ENCODE data around the gene OXTR.

Gene OXTR

GRCh38 chr3:8800016-8800415, 30.6 kb upstream of the OXTR start:
- TF ChIP-seq CTCF (IDR thresholded peaks at IDR 0.05): no peak
- TF ChIP-seq ZFX (IDR thresholded peaks at IDR 0.05; ENCODE audit: borderline replicate concordance): no peak

GRCh38 chr3:8794247-8794646, 24.8 kb upstream of the OXTR start:
- no peak overlapping the region for H3K27ac ChIP-seq

More at GRCh38 chr3:8800016-8800415, 30.6 kb upstream of the OXTR start:
- H3K27ac ChIP-seq: no peak overlapping the region

GRCh38 chr3:8793242-8793641, 23.8 kb upstream of the OXTR start:
- H3K27ac ChIP-seq: no peak overlapping the region
- TF ChIP-seq CTCF (IDR thresholded peaks at IDR 0.05) (no peak), ZFX (IDR thresholded peaks at IDR 0.05; ENCODE audit: borderline replicate concordance) (no peak)

More at GRCh38 chr3:8794247-8794646, 24.8 kb upstream of the OXTR start:
- no peak for TF ChIP-seq CTCF (IDR thresholded peaks at IDR 0.05)
- TF ChIP-seq ZFX (IDR thresholded peaks at IDR 0.05; ENCODE audit: borderline replicate concordance): no peak

- H3K27ac ChIP-seq: no peak overlapping the region
- TF ChIP-seq CTCF (IDR thresholded peaks at IDR 0.05) (no peak), ZFX (IDR thresholded peaks at IDR 0.05; ENCODE audit: borderline replicate concordance) (no peak)
Measured at GRCh38 chr3:8790529-8790928, 21.1 kb upstream of the OXTR start.

- no peak overlapping the region for H3K27ac ChIP-seq
- TF ChIP-seq CTCF (IDR thresholded peaks at IDR 0.05) (no peak), ZFX (IDR thresholded peaks at IDR 0.05; ENCODE audit: borderline replicate concordance) (no peak)
Measured at GRCh38 chr3:8784676-8785435, 15.4 kb upstream of the OXTR start.

GRCh38 chr3:8780279-8780678, 10.9 kb upstream of the OXTR start:
- TF ChIP-seq ZFX (IDR thresholded peaks at IDR 0.05; ENCODE audit: borderline replicate concordance) (no peak), CTCF (IDR thresholded peaks at IDR 0.05) (no peak)
- H3K27ac ChIP-seq: no peak overlapping the region

GRCh38 chr3:8778475-8778874, 9.1 kb upstream of the OXTR start:
- H3K27ac ChIP-seq: no peak overlapping the region
- TF ChIP-seq CTCF (IDR thresholded peaks at IDR 0.05) (no peak), ZFX (IDR thresholded peaks at IDR 0.05; ENCODE audit: borderline replicate concordance) (no peak)

Data from 22Rv1 (cell line).